ENCODE measurements around the gene FAM185A.
"Not testable (repeated sequence)": the region's sequence is repeated elsewhere in the genome, so short reads cannot be mapped to it uniquely, and the experiment has no call there.

FAM185A gene

GRCh38 chr7:102836191-102836919, 87.6 kb downstream of the FAM185A start:
- TF ChIP-seq, protein P1, sequence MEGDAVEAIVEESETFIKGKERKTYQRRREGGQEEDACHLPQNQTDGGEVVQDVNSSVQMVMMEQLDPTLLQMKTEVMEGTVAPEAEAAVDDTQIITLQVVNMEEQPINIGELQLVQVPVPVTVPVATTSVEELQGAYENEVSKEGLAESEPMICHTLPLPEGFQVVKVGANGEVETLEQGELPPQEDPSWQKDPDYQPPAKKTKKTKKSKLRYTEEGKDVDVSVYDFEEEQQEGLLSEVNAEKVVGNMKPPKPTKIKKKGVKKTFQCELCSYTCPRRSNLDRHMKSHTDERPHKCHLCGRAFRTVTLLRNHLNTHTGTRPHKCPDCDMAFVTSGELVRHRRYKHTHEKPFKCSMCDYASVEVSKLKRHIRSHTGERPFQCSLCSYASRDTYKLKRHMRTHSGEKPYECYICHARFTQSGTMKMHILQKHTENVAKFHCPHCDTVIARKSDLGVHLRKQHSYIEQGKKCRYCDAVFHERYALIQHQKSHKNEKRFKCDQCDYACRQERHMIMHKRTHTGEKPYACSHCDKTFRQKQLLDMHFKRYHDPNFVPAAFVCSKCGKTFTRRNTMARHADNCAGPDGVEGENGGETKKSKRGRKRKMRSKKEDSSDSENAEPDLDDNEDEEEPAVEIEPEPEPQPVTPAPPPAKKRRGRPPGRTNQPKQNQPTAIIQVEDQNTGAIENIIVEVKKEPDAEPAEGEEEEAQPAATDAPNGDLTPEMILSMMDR (conservative IDR thresholded peaks at IDR 0.05; ENCODE audit: low read depth, low read length) = no peak
- Histone ChIP-seq H3K4me3 (IDR thresholded peaks at IDR 0.05; ENCODE audit: insufficient read depth, low read depth, low read length) (no peak overlapping the region), H3K4me1 (ENCODE audit: low read depth, poor library complexity, severe bottlenecking) (peaks cover 90% of the 10 kb centered on the region), H3K27ac (no peak overlapping the region), H4K20me1 (ENCODE audit: insufficient read depth) (no peaks in the 10 kb centered on the region), H3K36me3 (ENCODE audit: insufficient read depth) (no peaks in the 10 kb centered on the region), H3K4me2 (peak overlapping the region; percentile 6; the same call in 1 of the 2 replicates), H3K79me2 (ENCODE audit: insufficient read depth, low read depth) (no peaks in the 10 kb centered on the region), H2AFZ (ENCODE audit: low read depth) (no peak overlapping the region), H3K27me3 (ENCODE audit: insufficient read depth, low read depth) (no peaks in the 10 kb centered on the region), H3K9ac (no peak overlapping the region)

- Histone ChIP-seq H3K36me3 (ENCODE audit: insufficient read depth) (no peaks in the 10 kb centered on the region), H3K9ac (no peak overlapping the region), H3K4me3 (IDR thresholded peaks at IDR 0.05; ENCODE audit: insufficient read depth, low read depth, low read length) (no peak overlapping the region), H2AFZ (ENCODE audit: low read depth) (no peak overlapping the region), H3K27ac (no peak overlapping the region), H3K79me2 (ENCODE audit: insufficient read depth, low read depth) (no peaks in the 10 kb centered on the region), H4K20me1 (ENCODE audit: insufficient read depth) (no peaks in the 10 kb centered on the region), H3K27me3 (ENCODE audit: insufficient read depth, low read depth) (no peaks in the 10 kb centered on the region), H3K4me1 (ENCODE audit: low read depth, poor library complexity, severe bottlenecking) (peaks cover 96% of the 10 kb centered on the region), H3K4me2 (peak overlapping the region; percentile 6; the same call in 1 of the 2 replicates)
- TF ChIP-seq, protein P1 (conservative IDR thresholded peaks at IDR 0.05; ENCODE audit: low read depth, low read length) = no peak
These were observed 88.2 kb downstream of the FAM185A start for GRCh38 chr7:102836977-102837376.

DNA sequence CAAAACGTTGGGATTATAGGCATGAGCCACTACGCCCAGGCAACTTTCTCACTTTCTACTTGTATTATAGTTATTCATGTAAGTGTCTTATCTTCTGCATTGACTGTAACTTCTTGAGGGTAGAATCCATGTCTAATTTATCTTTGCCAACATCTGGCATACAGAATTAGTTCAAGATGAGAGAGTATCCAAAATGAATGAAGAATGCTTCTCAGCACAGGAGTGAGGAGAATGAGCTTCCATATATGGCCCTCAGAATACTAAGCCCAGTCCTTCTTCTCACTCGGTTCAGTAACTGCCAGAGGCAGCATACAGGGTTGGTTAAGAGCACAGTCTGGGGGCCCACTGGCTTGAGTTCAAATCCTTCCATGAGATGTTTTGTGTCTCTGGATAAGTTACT, 89.0 kb downstream of the FAM185A start:
- TF ChIP-seq, protein P1 (conservative IDR thresholded peaks at IDR 0.05; ENCODE audit: low read depth, low read length) = no peak
- no peaks in the 10 kb centered on the region for H4K20me1 ChIP-seq (ENCODE audit: insufficient read depth)
- no peak overlapping the region for H3K27ac ChIP-seq
- no peak overlapping the region for H3K4me3 ChIP-seq (IDR thresholded peaks at IDR 0.05; ENCODE audit: insufficient read depth, low read depth, low read length)
- no peaks in the 10 kb centered on the region for H3K79me2 ChIP-seq (ENCODE audit: insufficient read depth, low read depth)
- no peaks in the 10 kb centered on the region for H3K36me3 ChIP-seq (ENCODE audit: insufficient read depth)
- H2AFZ ChIP-seq (ENCODE audit: low read depth) = no peak overlapping the region
- peaks cover 99% of the 10 kb centered on the region for H3K4me1 ChIP-seq (ENCODE audit: low read depth, poor library complexity, severe bottlenecking)
- H3K4me2 ChIP-seq = no peak overlapping the region
- H3K27me3 ChIP-seq (ENCODE audit: insufficient read depth, low read depth) = no peaks in the 10 kb centered on the region
- no peak overlapping the region for H3K9ac ChIP-seq

GRCh38 chr7:102838572-102839101, 89.8 kb downstream of the FAM185A start:
- not testable (repeated sequence) for H3K9ac ChIP-seq; H3K4me2 ChIP-seq; H2AFZ ChIP-seq (ENCODE audit: low read depth); H3K27ac ChIP-seq; H3K36me3 ChIP-seq (ENCODE audit: insufficient read depth); H3K4me3 ChIP-seq (IDR thresholded peaks at IDR 0.05; ENCODE audit: insufficient read depth, low read depth, low read length); H3K27me3 ChIP-seq (ENCODE audit: insufficient read depth, low read depth); H3K79me2 ChIP-seq (ENCODE audit: insufficient read depth, low read depth); H4K20me1 ChIP-seq (ENCODE audit: insufficient read depth)
- H3K4me1 ChIP-seq (ENCODE audit: low read depth, poor library complexity, severe bottlenecking) = peaks cover 99% of the 10 kb centered on the region

GRCh38 chr7:102840404-102840803, 91.6 kb downstream of the FAM185A start:
- TF ChIP-seq, protein P1 (conservative IDR thresholded peaks at IDR 0.05; ENCODE audit: low read depth, low read length) = no peak
- Histone ChIP-seq H3K36me3 (ENCODE audit: insufficient read depth) (no peaks in the 10 kb centered on the region), H3K4me3 (IDR thresholded peaks at IDR 0.05; ENCODE audit: insufficient read depth, low read depth, low read length) (no peak overlapping the region), H4K20me1 (ENCODE audit: insufficient read depth) (no peaks in the 10 kb centered on the region), H3K27me3 (ENCODE audit: insufficient read depth, low read depth) (no peaks in the 10 kb centered on the region), H3K79me2 (ENCODE audit: insufficient read depth, low read depth) (no peaks in the 10 kb centered on the region), H2AFZ (ENCODE audit: low read depth) (0 out of 2 replicates have a peak overlapping the region, but pooled peaks have one; percentile 4), H3K27ac (peak overlapping the region; percentile 77), H3K4me1 (ENCODE audit: low read depth, poor library complexity, severe bottlenecking) (peaks cover 99% of the 10 kb centered on the region), H3K4me2 (peak overlapping the region; percentile 61), H3K9ac (peak overlapping the region; percentile 11; the same call in 1 of the 2 replicates)
